Right kidney (tissue), 1 donor: ENCODE data around the gene TRIM2.

Source experiments
- DNase-seq: peaks from one replicate; pipeline ENCODE4 v3.0.0-alpha.2; 2016

TRIM2 gene

GRCh38 chr4:153275380-153276276, 71.4 kb downstream of the TRIM2 start:
- no peak for DNase-seq

GRCh38 chr4:153276971-153277370, 72.7 kb downstream of the TRIM2 start:
- no peak for DNase-seq

- DNase-seq = no peak
Measured at GRCh38 chr4:153281476-153281875, 77.2 kb downstream of the TRIM2 start.

- no peak for DNase-seq
Measured at GRCh38 chr4:153282023-153282422, 77.8 kb downstream of the TRIM2 start.

GRCh38 chr4:153283260-153283659, 79.0 kb downstream of the TRIM2 start:
- DNase-seq = no peak

- DNase-seq = no peak
Measured at GRCh38 chr4:153290134-153290533, 85.9 kb downstream of the TRIM2 start.

GRCh38 chr4:153291562-153291961, 87.3 kb downstream of the TRIM2 start:
- DNase-seq = no peak

GRCh38 chr4:153292897-153293741, 88.9 kb downstream of the TRIM2 start:
- DNase-seq = no peak

- no peak for DNase-seq
Measured at GRCh38 chr4:153293742-153294057, 89.5 kb downstream of the TRIM2 start.

GRCh38 chr4:153294631-153295030, 90.4 kb downstream of the TRIM2 start:
- DNase-seq = no peak

GRCh38 chr4:153295131-153295755, 91.0 kb downstream of the TRIM2 start:
- DNase-seq = no peak

- peak; percentile 29 for DNase-seq
Measured at GRCh38 chr4:153296040-153296823, 92.0 kb downstream of the TRIM2 start.

GRCh38 chr4:153297116-153297515, 92.9 kb downstream of the TRIM2 start:
- DNase-seq = no peak

- DNase-seq = no peak
Measured at GRCh38 chr4:153310793-153311192, 106.5 kb downstream of the TRIM2 start.

- DNase-seq = no peak
Measured at GRCh38 chr4:153314915-153315314, 110.7 kb downstream of the TRIM2 start.

GRCh38 chr4:153318696-153319320, 114.6 kb downstream of the TRIM2 start:
- DNase-seq = peak; percentile 27

- DNase-seq = no peak
Measured at GRCh38 chr4:153322791-153323190, 118.5 kb downstream of the TRIM2 start.

GRCh38 chr4:153324046-153324445, 119.8 kb downstream of the TRIM2 start:
- no peak for DNase-seq

GRCh38 chr4:153325558-153325957, 121.3 kb downstream of the TRIM2 start:
- DNase-seq = no peak

GRCh38 chr4:153326513-153326912, 122.3 kb downstream of the TRIM2 start:
- DNase-seq = no peak

- no peak for DNase-seq
Measured at GRCh38 chr4:153327247-153327646, 123.0 kb downstream of the TRIM2 start.

GRCh38 chr4:153332936-153333335, 128.7 kb downstream of the TRIM2 start:
- DNase-seq = no peak
